ENCODE measurements around the gene CREBZF.
"Not testable (repeated sequence)": the region's sequence is repeated elsewhere in the genome, so short reads cannot be mapped to it uniquely, and the experiment has no call there.

The CREBZF gene

DNA sequence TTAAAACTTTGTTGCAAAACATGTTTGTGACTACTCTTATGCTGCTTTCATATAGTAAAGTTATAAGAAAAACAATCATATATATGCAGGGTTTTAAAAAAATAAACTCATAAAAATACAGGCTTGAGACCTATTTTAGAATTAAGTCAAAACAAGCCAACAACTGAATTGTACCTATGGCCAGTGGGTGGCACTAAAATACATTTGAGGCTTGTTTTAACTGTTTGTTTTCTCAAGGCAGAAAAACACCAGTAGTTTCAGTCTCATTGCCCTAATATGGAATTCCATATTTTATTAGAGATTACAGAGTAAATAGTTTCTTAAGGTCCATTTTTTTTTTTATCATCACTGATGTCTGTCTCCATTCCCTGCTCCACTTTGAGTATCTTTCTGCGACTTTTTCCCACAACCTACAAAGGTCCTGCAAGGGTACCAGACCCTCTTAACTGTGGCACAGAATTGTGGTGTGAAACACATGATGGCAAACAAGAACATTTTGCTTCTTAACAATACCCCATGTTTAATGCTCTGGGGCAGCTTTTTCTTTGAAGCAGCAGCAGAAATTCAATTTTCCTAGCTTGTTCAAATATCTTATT, 29.6 kb upstream of the CREBZF start:
- no peak overlapping the region for H3K27ac ChIP-seq (ENCODE audit: low read depth, low read length)
- H3K27me3 ChIP-seq (ENCODE audit: control insufficient read depth, insufficient read depth, low read length): no peaks in the 10 kb centered on the region
- no peaks in the 10 kb centered on the region for H3K36me3 ChIP-seq (ENCODE audit: control insufficient read depth, insufficient read depth, low read length)

DNA sequence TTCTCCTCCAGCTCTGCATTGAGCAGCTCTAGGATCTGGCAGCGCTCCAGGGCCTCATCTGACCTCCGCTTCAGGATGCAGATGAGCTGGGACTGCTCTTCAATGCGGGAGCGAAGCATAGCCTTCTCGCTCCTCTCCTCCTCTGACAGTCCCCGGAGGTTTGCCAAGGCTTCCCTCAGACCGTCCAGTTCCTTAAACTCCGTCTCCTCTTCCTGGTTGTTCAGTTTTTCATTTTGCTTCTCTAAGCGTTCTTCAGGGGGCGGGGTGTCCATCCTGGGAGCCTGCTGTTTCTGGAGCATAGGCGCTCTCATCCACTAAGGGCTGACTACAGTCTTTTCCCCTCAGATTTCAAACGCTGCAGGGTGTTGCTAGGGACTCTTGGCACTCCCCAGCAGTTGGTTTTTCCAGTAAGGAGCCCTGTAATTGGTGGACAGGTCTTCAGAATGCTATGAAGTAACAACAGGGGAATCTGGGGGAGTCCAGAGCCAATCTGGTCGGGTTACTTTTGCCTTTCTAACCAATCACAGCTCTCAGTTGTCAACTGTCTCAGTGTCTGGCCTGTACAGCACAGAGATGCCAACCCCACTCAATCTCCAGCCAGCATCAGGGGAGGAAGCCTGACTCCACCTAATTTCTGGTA, 21.0 kb upstream of the CREBZF start, which contains the start of gene CCDC89:
CCDC89 (minus strand) TSS at position 376 of the 640 bp plus-strand sequence; CDS start at position 311, 65 bp downstream.
- Histone ChIP-seq H3K36me3 (ENCODE audit: control insufficient read depth, insufficient read depth, low read length) (no peaks in the 10 kb centered on the region), H3K9me3 (ENCODE audit: control insufficient read depth, insufficient read depth, low read depth, low read length) (no peaks in the 10 kb centered on the region), H3K27ac (ENCODE audit: low read depth, low read length) (no peak within 1 kb of the TSS), H3K9ac (ENCODE audit: low read length) (no peak within 1 kb of the TSS), H3K4me3 (ENCODE audit: low read depth, low read length) (no peak within 1 kb of the TSS), H3K4me1 (ENCODE audit: control insufficient read depth, insufficient read depth, low read length) (peaks cover 7% of the 10 kb centered on the region; the same call in 1 of the 2 replicates), H3K27me3 (ENCODE audit: control insufficient read depth, insufficient read depth, low read length) (no peaks in the 10 kb centered on the region)

More for the DNA sequence above, 29.6 kb upstream of the CREBZF start:
- H3K9me3 ChIP-seq (ENCODE audit: control insufficient read depth, insufficient read depth, low read depth, low read length): no peaks in the 10 kb centered on the region
- H3K9ac ChIP-seq (ENCODE audit: low read length): no peak overlapping the region
- no peaks in the 10 kb centered on the region for H3K4me1 ChIP-seq (ENCODE audit: control insufficient read depth, insufficient read depth, low read length)
- no peak overlapping the region for H3K4me3 ChIP-seq (ENCODE audit: low read depth, low read length)

- no peak overlapping the region for H3K9ac ChIP-seq (ENCODE audit: low read length)
- H3K27ac ChIP-seq (ENCODE audit: low read depth, low read length): no peak overlapping the region
- no peaks in the 10 kb centered on the region for H3K27me3 ChIP-seq (ENCODE audit: control insufficient read depth, insufficient read depth, low read length)
- no peak overlapping the region for H3K4me3 ChIP-seq (ENCODE audit: low read depth, low read length)
- no peaks in the 10 kb centered on the region for H3K36me3 ChIP-seq (ENCODE audit: control insufficient read depth, insufficient read depth, low read length)
- H3K4me1 ChIP-seq (ENCODE audit: control insufficient read depth, insufficient read depth, low read length): peaks cover 7% of the 10 kb centered on the region; the same call in 1 of the 2 replicates
- H3K9me3 ChIP-seq (ENCODE audit: control insufficient read depth, insufficient read depth, low read depth, low read length): no peaks in the 10 kb centered on the region
Observed at GRCh38 chr11:85685125-85685819, 20.3 kb upstream of the CREBZF start.

DNA sequence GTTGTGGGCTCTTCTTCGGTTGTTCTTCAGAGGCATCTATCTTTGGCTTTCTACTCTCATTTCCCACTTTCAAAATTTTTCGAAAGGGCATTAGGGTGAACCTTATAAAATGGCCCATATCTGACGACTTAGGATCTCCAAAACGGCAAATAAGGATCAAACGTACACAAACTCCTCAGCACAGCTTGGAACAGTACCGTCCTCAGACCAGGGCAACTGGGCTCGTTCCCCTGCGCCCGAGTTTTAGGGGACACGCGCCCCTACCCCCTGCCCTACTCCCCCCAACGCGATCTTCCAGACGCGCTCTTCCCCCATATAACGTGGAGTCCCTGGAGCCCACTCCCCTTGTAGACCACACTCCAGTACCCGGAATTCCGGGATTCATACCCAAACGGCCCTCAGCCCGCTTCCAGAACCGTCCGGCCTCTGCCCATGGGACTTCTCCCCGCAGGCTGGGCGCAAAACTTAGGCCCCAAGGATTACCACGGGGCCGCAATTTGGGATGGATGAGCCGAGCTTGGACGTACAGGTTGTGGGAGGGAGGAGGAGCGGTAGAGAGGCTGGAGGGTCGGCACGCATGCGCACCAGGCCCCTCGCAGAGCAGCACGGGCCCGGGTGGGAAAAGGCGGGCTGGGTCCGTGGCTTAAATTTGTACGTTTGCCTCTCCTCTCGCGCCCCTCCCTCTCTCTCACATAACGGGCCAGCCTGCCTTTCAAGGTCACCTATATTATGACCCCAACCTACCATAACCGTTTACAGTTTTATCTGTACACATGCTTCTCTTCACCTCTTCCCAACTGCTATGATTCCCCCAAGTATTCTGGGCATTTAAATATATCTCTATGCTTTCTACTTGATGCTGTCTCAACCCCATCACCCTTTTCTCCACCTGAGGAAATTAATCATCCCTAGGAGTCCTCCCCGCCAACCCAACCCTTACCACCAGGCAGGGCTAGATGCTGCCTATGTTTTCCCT, 17.7 kb upstream of the CREBZF start:
- Histone ChIP-seq H3K9me3 (ENCODE audit: control insufficient read depth, insufficient read depth, low read depth, low read length) (no peaks in the 10 kb centered on the region), H3K27me3 (ENCODE audit: control insufficient read depth, insufficient read depth, low read length) (no peaks in the 10 kb centered on the region), H3K4me3 (ENCODE audit: low read depth, low read length) (no peak overlapping the region), H3K9ac (ENCODE audit: low read length) (no peak overlapping the region), H3K27ac (ENCODE audit: low read depth, low read length) (no peak overlapping the region), H3K4me1 (ENCODE audit: control insufficient read depth, insufficient read depth, low read length) (peaks cover 7% of the 10 kb centered on the region; the same call in 1 of the 2 replicates), H3K36me3 (ENCODE audit: control insufficient read depth, insufficient read depth, low read length) (no peaks in the 10 kb centered on the region)

DNA sequence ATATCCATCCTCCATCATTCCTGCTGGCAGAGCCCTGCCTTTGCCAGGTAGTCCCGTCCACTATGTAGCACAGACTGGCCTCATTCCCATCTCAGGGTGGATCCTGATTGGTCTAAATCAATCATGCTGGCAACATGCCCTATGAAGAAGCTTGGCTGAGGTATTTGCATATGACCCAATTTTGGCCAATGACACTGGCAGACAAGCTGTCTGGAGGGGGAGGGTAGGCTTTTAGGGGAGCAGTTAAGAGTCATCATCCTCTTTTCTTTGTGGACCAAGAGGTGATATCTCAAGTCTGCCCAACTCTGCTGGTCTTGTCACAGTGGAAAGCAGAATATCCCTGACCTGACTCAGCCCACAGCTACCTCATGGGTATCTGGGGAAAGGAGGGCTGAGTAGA, 16.0 kb upstream of the CREBZF start:
- no peaks in the 10 kb centered on the region for H3K9me3 ChIP-seq (ENCODE audit: control insufficient read depth, insufficient read depth, low read depth, low read length)
- no peaks in the 10 kb centered on the region for H3K36me3 ChIP-seq (ENCODE audit: control insufficient read depth, insufficient read depth, low read length)
- no peak overlapping the region for H3K9ac ChIP-seq (ENCODE audit: low read length)
- H3K27me3 ChIP-seq (ENCODE audit: control insufficient read depth, insufficient read depth, low read length): no peaks in the 10 kb centered on the region
- no peak overlapping the region for H3K4me3 ChIP-seq (ENCODE audit: low read depth, low read length)
- H3K4me1 ChIP-seq (ENCODE audit: control insufficient read depth, insufficient read depth, low read length): peaks cover 7% of the 10 kb centered on the region; the same call in 1 of the 2 replicates
- H3K27ac ChIP-seq (ENCODE audit: low read depth, low read length): no peak overlapping the region

GRCh38 chr11:85679576-85679975, 14.6 kb upstream of the CREBZF start:
- Histone ChIP-seq H3K4me3 (ENCODE audit: low read depth, low read length) (no peak overlapping the region), H3K27ac (ENCODE audit: low read depth, low read length) (no peak overlapping the region), H3K9me3 (ENCODE audit: control insufficient read depth, insufficient read depth, low read depth, low read length) (no peaks in the 10 kb centered on the region), H3K4me1 (ENCODE audit: control insufficient read depth, insufficient read depth, low read length) (no peaks in the 10 kb centered on the region), H3K27me3 (ENCODE audit: control insufficient read depth, insufficient read depth, low read length) (no peaks in the 10 kb centered on the region; the same call in 1 of the 2 replicates), H3K9ac (ENCODE audit: low read length) (no peak overlapping the region), H3K36me3 (ENCODE audit: control insufficient read depth, insufficient read depth, low read length) (no peaks in the 10 kb centered on the region)

- Histone ChIP-seq H3K9me3 (ENCODE audit: control insufficient read depth, insufficient read depth, low read depth, low read length) (peaks cover 28% of the 10 kb centered on the region), H3K27ac (ENCODE audit: low read depth, low read length) (no peak overlapping the region), H3K9ac (ENCODE audit: low read length) (no peak overlapping the region), H3K4me1 (ENCODE audit: control insufficient read depth, insufficient read depth, low read length) (no peaks in the 10 kb centered on the region), H3K4me3 (ENCODE audit: low read depth, low read length) (no peak overlapping the region), H3K36me3 (ENCODE audit: control insufficient read depth, insufficient read depth, low read length) (no peaks in the 10 kb centered on the region), H3K27me3 (ENCODE audit: control insufficient read depth, insufficient read depth, low read length) (peaks cover 8% of the 10 kb centered on the region; the same call in 1 of the 2 replicates)
Observed at GRCh38 chr11:85673393-85673792, 8.5 kb upstream of the CREBZF start.

DNA sequence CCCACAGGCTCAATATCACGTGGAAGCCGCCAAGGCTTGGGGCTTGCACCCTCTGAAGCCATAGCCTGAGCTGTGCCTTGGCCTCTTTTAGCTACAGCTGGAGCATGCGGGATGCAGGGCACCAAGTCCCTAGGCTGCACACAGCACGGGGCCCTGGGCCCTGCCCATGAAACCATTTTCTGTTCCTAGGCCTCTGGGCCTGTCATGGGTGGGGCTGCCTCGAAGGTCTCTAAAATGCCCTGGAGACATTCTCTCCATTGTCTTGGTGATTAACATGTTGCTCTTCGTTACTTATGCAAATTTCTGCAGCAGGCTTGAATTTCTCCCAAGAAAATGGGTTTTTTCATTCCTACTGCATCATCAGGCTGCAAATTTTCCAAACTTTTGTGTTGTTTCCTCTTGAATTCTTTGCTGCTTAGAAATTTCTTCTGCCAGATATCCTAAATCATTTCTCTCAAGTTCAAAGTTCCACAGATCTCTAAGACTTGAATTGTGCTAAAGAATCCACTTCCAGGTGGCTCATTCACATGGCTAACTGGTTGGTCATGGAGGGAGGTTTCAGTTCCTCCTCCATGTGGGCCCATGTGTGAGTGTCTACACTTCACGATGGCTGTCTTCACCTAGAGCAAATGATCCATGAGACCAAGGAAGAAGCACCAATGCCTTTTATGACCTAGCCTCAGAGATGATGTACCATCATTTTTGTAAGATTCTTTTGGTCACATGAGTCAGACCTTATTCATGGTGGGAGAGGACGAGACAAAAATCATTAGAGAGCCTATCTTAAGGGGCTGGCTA, 7.4 kb upstream of the CREBZF start:
- H3K9me3 ChIP-seq (ENCODE audit: control insufficient read depth, insufficient read depth, low read depth, low read length): peaks cover 28% of the 10 kb centered on the region
- H3K4me1 ChIP-seq (ENCODE audit: control insufficient read depth, insufficient read depth, low read length): no peaks in the 10 kb centered on the region
- no peak overlapping the region for H3K9ac ChIP-seq (ENCODE audit: low read length)
- H3K27me3 ChIP-seq (ENCODE audit: control insufficient read depth, insufficient read depth, low read length): peaks cover 8% of the 10 kb centered on the region; the same call in 1 of the 2 replicates
- no peaks in the 10 kb centered on the region for H3K36me3 ChIP-seq (ENCODE audit: control insufficient read depth, insufficient read depth, low read length)
- no peak overlapping the region for H3K4me3 ChIP-seq (ENCODE audit: low read depth, low read length)
- H3K27ac ChIP-seq (ENCODE audit: low read depth, low read length): no peak overlapping the region

DNA sequence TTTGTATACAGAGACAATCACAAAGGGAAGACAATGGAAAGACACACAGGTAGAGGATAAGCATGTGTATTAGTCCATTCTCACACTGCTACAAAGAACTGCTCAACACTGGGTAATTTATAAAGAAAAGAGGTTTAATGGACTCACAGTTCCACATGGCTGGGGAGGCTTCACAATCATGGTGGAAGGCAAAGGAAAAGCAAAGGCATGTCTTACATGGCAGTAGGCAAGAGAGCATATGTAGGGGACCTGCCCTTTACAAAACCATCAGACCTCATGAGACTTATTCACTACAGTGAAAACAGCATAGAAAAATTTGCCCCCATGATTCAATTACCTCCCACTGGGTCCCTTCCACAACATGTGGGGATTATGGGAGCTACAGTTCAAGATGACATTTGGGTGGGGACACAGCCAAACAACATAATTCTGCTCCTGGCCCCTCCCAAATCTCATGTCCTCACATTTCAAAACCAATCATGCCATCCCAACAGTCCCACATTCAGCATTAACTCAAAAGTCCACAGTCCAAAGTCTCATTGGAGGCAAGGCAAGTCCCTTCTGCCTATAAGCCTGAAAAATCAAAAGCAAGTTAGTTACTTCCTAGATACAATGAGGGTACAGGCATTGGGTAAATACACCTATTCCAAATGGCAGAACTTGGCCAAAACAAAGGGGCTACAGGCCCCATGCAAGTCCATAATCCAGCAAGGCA, 6.2 kb upstream of the CREBZF start:
- H3K4me1 ChIP-seq (ENCODE audit: control insufficient read depth, insufficient read depth, low read length); H3K4me3 ChIP-seq (ENCODE audit: low read depth, low read length); H3K36me3 ChIP-seq (ENCODE audit: control insufficient read depth, insufficient read depth, low read length); H3K27ac ChIP-seq (ENCODE audit: low read depth, low read length); H3K9ac ChIP-seq (ENCODE audit: low read length); H3K27me3 ChIP-seq (ENCODE audit: control insufficient read depth, insufficient read depth, low read length): not testable (repeated sequence)
- H3K9me3 ChIP-seq (ENCODE audit: control insufficient read depth, insufficient read depth, low read depth, low read length): peaks cover 28% of the 10 kb centered on the region

Data from HUES6 (cell line).